B cell (primary cell): Measurements from ENCODE around the gene ELANE. TPM values are rescaled to one million over a fixed set of nuclear protein-coding genes. Genes with fewer than 3 reads are reported as not detected.

Experiments used
- ATAC-seq: fragments of 200-7000 bp; cut with Tn5 transposase; one replicate; pipeline ENCODE4 v1.10.0; 2021; ENCODE audit warnings: low read depth, mild to moderate bottlenecking, moderate number of reproducible peaks, moderate library complexity
- CTCF ChIA-PET: fragments of 350-600 bp; sonication (Branson Sonifier 250); formaldehyde crosslinking; loops from one replicate; lab custom pipeline; 2021; ENCODE audit warnings: antibody characterized with exemption, inconsistent platforms; lab: Charles Lee
- POLR2A ChIA-PET: fragments of 350-600 bp; sonication (Branson Sonifier 250); formaldehyde crosslinking; loops from one replicate; lab custom pipeline; 2021; ENCODE audit warnings: antibody characterized with exemption; lab: Charles Lee
- DNase-seq: peaks from one replicate; pipeline ENCODE4 v3.0.0; 2013
- H2AFZ ChIP-seq: 2 replicates; pipeline ENCODE4 v1.6.1; 2012; ENCODE audit warnings: mild to moderate bottlenecking, low read depth, low read length; ENCODE audit not compliant: insufficient read depth, poor library complexity, severe bottlenecking
- H3K27ac ChIP-seq, 2 donors: 1 replicate in 1 of 2; 2 replicates in 1 of 2; pipeline ENCODE4 v1.5.1; 2012 to 2013; ENCODE audit warnings: low read length in 2 of 2, mild to moderate bottlenecking in 2 of 2, moderate library complexity in 1 of 2
- H3K27me3 ChIP-seq, 4 experiments: fragments of 200-600 bp in 1 of 4; sonication (generic) in 1 of 4; replicated peaks in 1 of 4; 1 replicate in 2 of 4; 2 replicates in 2 of 4; pipeline versions ENCODE4 v1.6.1 to v1.7.0; 2013 to 2016; ENCODE audit warnings: low read length in 3 of 4, mild to moderate bottlenecking in 2 of 4, mixed read lengths in 1 of 4, moderate library complexity in 1 of 4; ENCODE audit not compliant: insufficient read depth in 4 of 4, control insufficient read depth in 3 of 4; ENCODE audit errors: control extremely low read depth in 1 of 4
- H3K36me3 ChIP-seq, 2 experiments: replicated peaks in 1 of 2; 1 replicate in 1 of 2; 2 replicates in 1 of 2; pipeline versions ENCODE4 v1.6.1 to v1.7.1; 2013; ENCODE audit warnings: low read length in 1 of 2; ENCODE audit not compliant: insufficient read depth in 2 of 2, control insufficient read depth in 1 of 2; ENCODE audit errors: control extremely low read depth in 1 of 2, extremely low read depth in 1 of 2
- H3K4me1 ChIP-seq, 2 donors: fragments of 200-600 bp in 1 of 2; sonication (generic) in 1 of 2; 1 replicate in 1 of 2; 2 replicates in 1 of 2; pipeline versions ENCODE4 v1.5.1 to v1.6.1; 2013 to 2017; ENCODE audit warnings: low read length in 2 of 2; ENCODE audit not compliant: control insufficient read depth in 2 of 2, insufficient read depth in 2 of 2
- H3K4me2 ChIP-seq: replicated peaks from 2 replicates; pipeline ENCODE3; 2012; ENCODE audit warnings: mild to moderate bottlenecking, low read depth, low read length; ENCODE audit not compliant: poor library complexity, severe bottlenecking
- H3K4me3 ChIP-seq, 5 experiments: fragments of 200-600 bp in 1 of 5; sonication (generic) in 1 of 5; 1 replicate in 3 of 5; 2 replicates in 2 of 5; pipeline versions ENCODE4 v1.5.1 to v1.7.0; 2011 to 2016; ENCODE audit warnings: low read length in 4 of 5, mild to moderate bottlenecking in 4 of 5, low read depth in 2 of 5, control low read depth in 1 of 5, moderate library complexity in 1 of 5; ENCODE audit not compliant: insufficient read depth in 1 of 5; ENCODE audit errors: control extremely low read depth in 1 of 5, extremely low read depth in 1 of 5
- H3K79me2 ChIP-seq: fragments of 200-600 bp; sonication (generic); one replicate; pipeline ENCODE4 v1.6.0; 2016; ENCODE audit warnings: low read length; ENCODE audit not compliant: control insufficient read depth, insufficient read depth
- H3K9ac ChIP-seq: fragments of 200-600 bp; sonication (generic); 2 replicates; pipeline ENCODE4 v1.6.1; 2017; ENCODE audit warnings: mild to moderate bottlenecking, low read length, moderate library complexity
- H3K9me3 ChIP-seq, 3 donors: one replicate each; pipeline versions ENCODE4 v1.6.1 to v1.7.1; 2013; ENCODE audit warnings: low read length in 2 of 3; ENCODE audit not compliant: control insufficient read depth in 2 of 3, insufficient read depth in 1 of 3; ENCODE audit errors: control extremely low read depth in 1 of 3
- H4K20me1 ChIP-seq: 2 replicates; pipeline ENCODE4 v1.6.0; 2012; ENCODE audit warnings: mild to moderate bottlenecking, low read length; ENCODE audit not compliant: insufficient read depth, control insufficient read depth, poor library complexity, severe bottlenecking
- H3K27ac Mint-ChIP-seq: one replicate; pipeline ENCODE4 v1.8.0; 2021; ENCODE audit warnings: mixed read lengths
- H3K27me3 Mint-ChIP-seq: one replicate; pipeline ENCODE4 v1.8.0; 2021; ENCODE audit warnings: mixed read lengths
- H3K4me1 Mint-ChIP-seq: one replicate; pipeline ENCODE4 v1.8.0; 2021; ENCODE audit warnings: mixed read lengths
- H3K4me3 Mint-ChIP-seq: one replicate; pipeline ENCODE4 v1.8.0; 2021; ENCODE audit warnings: mixed read lengths
- H3K9me3 Mint-ChIP-seq: one replicate; pipeline ENCODE4 v1.8.0; 2022; ENCODE audit warnings: mixed read lengths; ENCODE audit not compliant: insufficient read depth
- EZH2 ChIP-seq: IDR thresholded peaks from 2 replicates; pipeline ENCODE4 v1.6.1; 2012; ENCODE audit warnings: borderline replicate concordance, low read depth, mild to moderate bottlenecking, moderate library complexity, low read length; ENCODE audit not compliant: insufficient read depth, poor library complexity, severe bottlenecking
- WGBS: methylation state at CpG from one replicate; pipeline ENCODE4 v1.1.5; 2013; ENCODE audit warnings: missing lambda C conversion rate; ENCODE audit not compliant: insufficient coverage; 5-methylcytosine and 5-hydroxymethylcytosine counted together
- intact Hi-C: fragments of 100-400 bp; cut with micrococcal nuclease; formaldehyde crosslinking; loops from one replicate; pipeline ENCODE4 v1.10.0; 2022
- polyA plus RNA-seq: library from polyadenylated mRNA; depleted of rRNA; stranded (reverse); fragments of >200 nt; gene quantifications from 2 replicates; pipeline ENCODE4 v1.2.3, GENCODE V29; 2012
- total RNA-seq, 2 donors: library from RNA; stranded (reverse); fragments of 120-200 nt in 1 of 2; gene quantifications; 1 replicate in 1 of 2; 2 replicates in 1 of 2; pipeline versions ENCODE4 v1.2.3 to v1.2.4, GENCODE V29; 2013 to 2022
- TF ChIP-seq, protein P1 (sequence below): fragments of 200-600 bp; IDR thresholded peaks from one replicate; pipeline ENCODE4 v1.8.0; 2022; ENCODE audit warnings: antibody characterized with exemption, mild to moderate bottlenecking

ELANE gene
- total and polyA plus RNA-seq, 2 donors (not counting 1 experiment from before 2014, with no cell fraction given) = 0.18 TPM; not detected in 1

- H3K9ac ChIP-seq = no peak overlapping the region
- DNase-seq (no peak), ATAC-seq (no peak)
- no peaks in the 10 kb centered on the region for H3K79me2 ChIP-seq
- peaks cover 8 to 20% of the 10 kb centered on the region in 2 donors for H3K4me1 ChIP-seq
- H3K27me3 Mint-ChIP-seq = no peaks in the 10 kb centered on the region
- no peak overlapping the region for H3K4me3 ChIP-seq
- peaks cover 12% of the 10 kb centered on the region for H3K4me1 Mint-ChIP-seq
- H3K9me3 Mint-ChIP-seq = no peaks in the 10 kb centered on the region
- H3K4me2 ChIP-seq = no peak overlapping the region
- H3K9me3 ChIP-seq = peaks cover 0 to 2% (median 0%) of the 10 kb centered on the region in 3 donors
- 94% methylated on average over 23 of the region's 29 CpGs for WGBS
- H2AFZ ChIP-seq = no peak overlapping the region
- H3K4me3 Mint-ChIP-seq = no peak overlapping the region
- CTCF ChIA-PET = no interaction called here
- POLR2A ChIA-PET = no interaction called here
- TF ChIP-seq, protein P1, sequence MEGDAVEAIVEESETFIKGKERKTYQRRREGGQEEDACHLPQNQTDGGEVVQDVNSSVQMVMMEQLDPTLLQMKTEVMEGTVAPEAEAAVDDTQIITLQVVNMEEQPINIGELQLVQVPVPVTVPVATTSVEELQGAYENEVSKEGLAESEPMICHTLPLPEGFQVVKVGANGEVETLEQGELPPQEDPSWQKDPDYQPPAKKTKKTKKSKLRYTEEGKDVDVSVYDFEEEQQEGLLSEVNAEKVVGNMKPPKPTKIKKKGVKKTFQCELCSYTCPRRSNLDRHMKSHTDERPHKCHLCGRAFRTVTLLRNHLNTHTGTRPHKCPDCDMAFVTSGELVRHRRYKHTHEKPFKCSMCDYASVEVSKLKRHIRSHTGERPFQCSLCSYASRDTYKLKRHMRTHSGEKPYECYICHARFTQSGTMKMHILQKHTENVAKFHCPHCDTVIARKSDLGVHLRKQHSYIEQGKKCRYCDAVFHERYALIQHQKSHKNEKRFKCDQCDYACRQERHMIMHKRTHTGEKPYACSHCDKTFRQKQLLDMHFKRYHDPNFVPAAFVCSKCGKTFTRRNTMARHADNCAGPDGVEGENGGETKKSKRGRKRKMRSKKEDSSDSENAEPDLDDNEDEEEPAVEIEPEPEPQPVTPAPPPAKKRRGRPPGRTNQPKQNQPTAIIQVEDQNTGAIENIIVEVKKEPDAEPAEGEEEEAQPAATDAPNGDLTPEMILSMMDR = no peak
- TF ChIP-seq EZH2 = no peak
- H3K27me3 ChIP-seq = no peaks in the 10 kb centered on the region
- H3K36me3 ChIP-seq = peaks cover 0 to 17% of the 10 kb centered on the region in 2 experiments
- H3K27ac ChIP-seq = no peak overlapping the region
- H4K20me1 ChIP-seq = peaks cover 7% of the 10 kb centered on the region
- H3K27ac Mint-ChIP-seq = no peak overlapping the region
- intact Hi-C loops = no loop called here
These were observed 17.4 kb downstream of the ELANE start for GRCh38 chr19:869245-870177.

DNA sequence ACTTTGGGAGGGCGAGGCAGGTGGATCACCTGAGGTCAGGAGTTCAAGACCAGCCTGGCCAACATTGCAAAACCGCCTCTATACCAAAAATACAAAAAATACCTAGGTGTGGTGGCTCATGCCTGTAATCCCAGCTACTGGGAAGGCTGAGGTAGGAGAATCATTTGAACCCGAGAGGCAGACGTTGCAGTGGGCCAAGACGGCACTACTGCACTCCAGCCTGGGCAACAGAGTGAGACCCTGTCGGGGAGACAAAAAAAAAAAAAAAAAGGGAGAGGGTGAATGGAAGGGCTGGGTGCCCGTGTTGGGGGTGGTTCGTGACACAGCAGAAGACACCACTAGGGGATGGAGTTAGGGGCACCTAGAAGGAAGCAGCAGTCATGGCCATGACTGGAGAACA lies 18.2 kb downstream of the ELANE start:
- TF ChIP-seq EZH2 = no peak
- TF ChIP-seq, protein P1 = no peak
- Histone ChIP-seq H4K20me1 (peaks cover 7% of the 10 kb centered on the region), H3K4me1 (peaks cover 8 to 16% of the 10 kb centered on the region in 2 donors), H3K36me3 (peaks cover 0 to 17% of the 10 kb centered on the region in 2 experiments), H3K4me3 (no peak overlapping the region), H3K79me2 (no peaks in the 10 kb centered on the region), H3K4me2 (no peak overlapping the region), H3K27me3 (no peaks in the 10 kb centered on the region), H2AFZ (no peak overlapping the region), H3K9me3 (peaks cover 0 to 4% (median 0%) of the 10 kb centered on the region in 3 donors), H3K27ac (no peak overlapping the region), H3K9ac (no peak overlapping the region)
- Mint-ChIP-seq H3K27me3 (no peaks in the 10 kb centered on the region), H3K9me3 (no peaks in the 10 kb centered on the region), H3K27ac (no peak overlapping the region), H3K4me1 (peaks cover 9% of the 10 kb centered on the region), H3K4me3 (no peak overlapping the region)
- DNase-seq = no peak
- intact Hi-C loops = no loop called here
- no peak for ATAC-seq
- ChIA-PET CTCF (no interaction called here), POLR2A (no interaction called here)
- WGBS = 98% methylated on average over 6 of the region's 8 CpGs
